Germinal center (tissue), 1 donor: ENCODE measurements around the gene ITGB8.

Experiments
- DNase-seq: peaks from one replicate; pipeline ENCODE4 v3.0.0; 2012; ENCODE audit warnings: mixed read lengths, low spot score

ITGB8 gene

GRCh38 chr7:20430664-20431063 is 100.0 kb downstream of the ITGB8 start:
- DNase-seq = no peak

GRCh38 chr7:20431146-20431545 is 100.4 kb downstream of the ITGB8 start:
- DNase-seq = no peak

- DNase-seq = no peak
These were observed 101.4 kb downstream of the ITGB8 start for GRCh38 chr7:20432071-20432470.

GRCh38 chr7:20435305-20435704 is 104.6 kb downstream of the ITGB8 start:
- DNase-seq = no peak

GRCh38 chr7:20438248-20438647 is 107.5 kb downstream of the ITGB8 start:
- DNase-seq = no peak

GRCh38 chr7:20438694-20439376 is 108.1 kb downstream of the ITGB8 start:
- DNase-seq = peak; percentile 47

- no peak for DNase-seq
These were observed 108.9 kb downstream of the ITGB8 start for GRCh38 chr7:20439416-20440185.

- DNase-seq = peak; percentile 25
These were observed 109.9 kb downstream of the ITGB8 start for GRCh38 chr7:20440472-20441105.

GRCh38 chr7:20441346-20441745 is 110.6 kb downstream of the ITGB8 start:
- DNase-seq = no peak

- DNase-seq = no peak
These were observed 111.3 kb downstream of the ITGB8 start for GRCh38 chr7:20441991-20442441.

- DNase-seq = no peak
These were observed 112.3 kb downstream of the ITGB8 start for GRCh38 chr7:20442951-20443350.

- DNase-seq = no peak
These were observed 113.5 kb downstream of the ITGB8 start for GRCh38 chr7:20444030-20444800.

GRCh38 chr7:20447021-20447650 is 116.4 kb downstream of the ITGB8 start:
- DNase-seq = no peak

- no peak for DNase-seq
These were observed 118.5 kb downstream of the ITGB8 start for GRCh38 chr7:20449176-20449575.

- no peak for DNase-seq
These were observed 119.8 kb downstream of the ITGB8 start for GRCh38 chr7:20450536-20450935.

GRCh38 chr7:20454202-20454601 is 123.5 kb downstream of the ITGB8 start:
- DNase-seq = no peak

- DNase-seq = no peak
These were observed 126.0 kb downstream of the ITGB8 start for GRCh38 chr7:20456701-20457100.

GRCh38 chr7:20458521-20458920 is 127.8 kb downstream of the ITGB8 start:
- DNase-seq = no peak

GRCh38 chr7:20459419-20459818 is 128.7 kb downstream of the ITGB8 start:
- no peak for DNase-seq

GRCh38 chr7:20464891-20465290 is 134.2 kb downstream of the ITGB8 start:
- no peak for DNase-seq
